Immature natural killer cell (primary cell): ENCODE results near the gene ZNF512B. TPM values are rescaled to one million over a fixed set of nuclear protein-coding genes. Genes with fewer than 3 reads are reported as not detected.
A peak's percentile ranks its signal among the peaks of the same experiment; 100 is the strongest.
"Not testable (repeated sequence)": the region's sequence is repeated elsewhere in the genome, so short reads cannot be mapped to it uniquely, and the experiment has no call there.

Experiments
- DNase-seq, 3 donors: peaks; one replicate each; pipeline ENCODE4 v3.0.0; 2022; ENCODE audit warnings: mixed read lengths in 1 of 3
- H3K27ac Mint-ChIP-seq, 6 donors: one replicate each; pipeline ENCODE4 v1.8.0; 2020; ENCODE audit warnings: mixed read lengths in 6 of 6, mild to moderate bottlenecking in 5 of 6, inconsistent platforms in 4 of 6, moderate library complexity in 3 of 6
- H3K27me3 Mint-ChIP-seq, 3 donors: one replicate each; pipeline ENCODE4 v1.8.0; 2020 to 2021; ENCODE audit warnings: low read depth in 3 of 3, mild to moderate bottlenecking in 3 of 3, mixed read lengths in 3 of 3, moderate library complexity in 3 of 3, inconsistent platforms in 1 of 3
- H3K36me3 Mint-ChIP-seq, 3 donors: one replicate each; pipeline ENCODE4 v1.8.0; 2020; ENCODE audit warnings: mixed read lengths in 3 of 3, inconsistent platforms in 2 of 3, mild to moderate bottlenecking in 2 of 3
- H3K4me1 Mint-ChIP-seq, 2 donors: one replicate each; pipeline ENCODE4 v1.8.0; 2020; ENCODE audit warnings: inconsistent platforms in 2 of 2, mild to moderate bottlenecking in 2 of 2, mixed read lengths in 2 of 2, moderate library complexity in 1 of 2
- H3K4me3 Mint-ChIP-seq, 5 donors: one replicate each; pipeline ENCODE4 v1.8.0; 2020; ENCODE audit warnings: mild to moderate bottlenecking in 5 of 5, mixed read lengths in 5 of 5, inconsistent platforms in 3 of 5, moderate library complexity in 3 of 5
- H3K9me3 Mint-ChIP-seq, 6 donors: one replicate each; pipeline ENCODE4 v1.8.0; 2020; ENCODE audit warnings: mild to moderate bottlenecking in 6 of 6, mixed read lengths in 6 of 6, inconsistent platforms in 4 of 6, moderate library complexity in 3 of 6
- polyA plus RNA-seq, 3 donors: library from polyadenylated mRNA; unstranded; fragments of 300-500 nt; fragmentation: Illumina TruSeq; gene quantifications; one replicate each; pipeline ENCODE4 v1.2.3, GENCODE V29; 2021

The ZNF512B gene
- polyA plus RNA-seq, 3 donors from 2014 or later, result 0.36 to 0.63 TPM; not detected in 1

DNA sequence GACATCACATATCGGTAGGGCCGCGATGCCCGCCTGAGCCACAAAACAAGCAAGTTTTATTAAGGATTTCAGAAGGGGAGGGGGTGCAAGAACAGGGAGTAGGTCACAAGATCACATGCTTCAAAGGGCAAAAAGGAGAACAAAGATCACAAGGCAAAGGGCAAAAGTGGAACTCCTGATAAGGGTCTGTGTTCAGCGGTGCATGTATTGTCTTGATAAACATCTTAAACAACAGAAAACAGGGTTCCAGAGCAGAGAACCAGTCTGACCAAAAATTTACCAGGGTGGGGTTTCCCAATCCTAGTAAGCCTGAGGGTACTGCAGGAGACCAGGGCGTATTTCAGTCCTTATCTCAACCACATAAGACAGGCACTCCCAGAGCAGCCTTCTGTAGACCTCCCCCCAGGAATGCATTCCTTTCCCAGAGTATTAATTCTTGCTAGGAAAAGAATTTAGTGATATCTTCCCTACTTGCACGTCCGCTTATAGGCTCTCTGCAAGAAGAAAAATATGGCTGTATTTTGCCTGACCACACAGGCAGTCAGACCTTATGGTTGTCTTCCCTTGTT, 53.3 kb downstream of the ZNF512B start:
- Mint-ChIP-seq H3K4me1 (peaks cover 19 to 27% of the 10 kb centered on the region in 2 donors), H3K36me3 (peaks cover 8 to 15% (median 10%) of the 10 kb centered on the region in 3 donors), H3K27ac (peak overlapping the region in 1 of 6 donors; percentile 51)
- not testable (repeated sequence) for DNase-seq, H3K27me3 Mint-ChIP-seq, H3K4me3 Mint-ChIP-seq, H3K9me3 Mint-ChIP-seq

DNA sequence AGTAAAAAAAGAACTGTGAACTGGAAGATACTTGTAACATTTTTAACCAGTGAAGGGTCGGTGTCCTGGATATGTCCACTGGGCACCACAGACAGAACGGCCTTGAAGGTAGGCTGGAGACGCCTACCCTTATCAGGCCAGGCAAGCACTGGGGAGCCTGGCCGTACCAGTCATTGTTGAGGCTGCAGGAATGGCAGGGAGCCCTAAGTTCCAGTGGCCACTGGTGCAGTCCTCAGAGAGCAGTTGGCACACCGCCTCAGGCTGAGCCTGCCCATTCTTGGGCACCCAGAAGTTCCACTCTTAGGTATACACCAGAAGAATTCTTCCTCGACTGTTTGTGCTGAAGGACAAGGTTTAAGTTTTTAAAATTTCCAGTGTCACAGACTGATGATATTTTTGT, 54.3 kb downstream of the ZNF512B start:
- Mint-ChIP-seq H3K36me3 (peaks cover 8 to 15% (median 10%) of the 10 kb centered on the region in 3 donors), H3K4me3 (no peak overlapping the region), H3K27ac (no peak overlapping the region), H3K9me3 (peaks cover 0 to 5% (median 1%) of the 10 kb centered on the region in 6 donors), H3K27me3 (peaks cover 0 to 5% (median 3%) of the 10 kb centered on the region in 3 donors), H3K4me1 (peaks cover 28 to 34% of the 10 kb centered on the region in 2 donors)
- no peak for DNase-seq

DNA sequence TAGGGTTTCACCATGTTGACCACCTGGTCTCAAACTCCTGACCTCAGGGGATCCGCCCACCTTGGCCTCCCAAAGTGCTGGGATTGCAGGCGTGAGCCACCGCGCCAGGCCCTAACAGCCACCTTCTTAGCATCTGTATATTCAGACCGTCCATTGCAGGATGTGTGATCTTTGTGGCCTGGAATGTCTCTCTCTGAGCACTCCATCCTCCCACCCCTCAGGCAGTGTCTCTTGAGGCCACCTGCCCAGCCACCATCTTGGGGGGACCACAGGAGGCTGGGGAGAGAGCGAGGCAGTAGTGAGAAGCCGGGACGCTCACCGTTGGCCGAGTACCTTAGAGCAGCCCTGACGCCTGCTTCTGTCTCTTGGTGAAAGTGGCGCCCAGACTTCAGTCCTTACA, 56.0 kb downstream of the ZNF512B start:
- Mint-ChIP-seq H3K9me3 (peaks cover 0 to 5% (median 1%) of the 10 kb centered on the region in 6 donors), H3K4me3 (no peak overlapping the region), H3K4me1 (peaks cover 37 to 43% of the 10 kb centered on the region in 2 donors), H3K27me3 (peaks cover 0 to 5% (median 3%) of the 10 kb centered on the region in 3 donors), H3K36me3 (peaks cover 8 to 15% (median 10%) of the 10 kb centered on the region in 3 donors), H3K27ac (no peak overlapping the region)
- DNase-seq, result no peak

DNA sequence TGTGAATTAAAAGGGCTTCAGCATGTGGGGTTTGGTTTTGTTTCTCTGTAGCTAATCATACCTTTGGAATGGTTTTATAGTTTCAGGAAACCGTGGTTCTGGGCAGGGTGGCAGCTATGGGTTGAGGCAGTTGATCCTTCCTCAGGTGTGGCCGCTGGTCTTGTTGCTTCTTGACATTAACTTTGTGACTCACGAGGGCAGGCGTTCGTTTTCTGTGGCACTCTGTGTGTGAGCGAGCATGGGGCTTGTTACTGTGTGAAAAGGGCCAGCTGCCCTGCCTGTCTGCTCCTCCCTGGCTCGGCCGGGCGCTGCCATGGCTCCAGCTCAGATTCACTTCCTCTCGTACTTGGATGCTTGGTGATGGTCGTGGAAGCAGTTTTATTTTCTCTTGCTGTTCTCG, 58.6 kb downstream of the ZNF512B start:
- peaks cover 41 to 45% of the 10 kb centered on the region in 2 donors for H3K4me1 Mint-ChIP-seq
- peak overlapping the region; percentile 45 to 78 (median 67) for H3K27ac Mint-ChIP-seq

DNA sequence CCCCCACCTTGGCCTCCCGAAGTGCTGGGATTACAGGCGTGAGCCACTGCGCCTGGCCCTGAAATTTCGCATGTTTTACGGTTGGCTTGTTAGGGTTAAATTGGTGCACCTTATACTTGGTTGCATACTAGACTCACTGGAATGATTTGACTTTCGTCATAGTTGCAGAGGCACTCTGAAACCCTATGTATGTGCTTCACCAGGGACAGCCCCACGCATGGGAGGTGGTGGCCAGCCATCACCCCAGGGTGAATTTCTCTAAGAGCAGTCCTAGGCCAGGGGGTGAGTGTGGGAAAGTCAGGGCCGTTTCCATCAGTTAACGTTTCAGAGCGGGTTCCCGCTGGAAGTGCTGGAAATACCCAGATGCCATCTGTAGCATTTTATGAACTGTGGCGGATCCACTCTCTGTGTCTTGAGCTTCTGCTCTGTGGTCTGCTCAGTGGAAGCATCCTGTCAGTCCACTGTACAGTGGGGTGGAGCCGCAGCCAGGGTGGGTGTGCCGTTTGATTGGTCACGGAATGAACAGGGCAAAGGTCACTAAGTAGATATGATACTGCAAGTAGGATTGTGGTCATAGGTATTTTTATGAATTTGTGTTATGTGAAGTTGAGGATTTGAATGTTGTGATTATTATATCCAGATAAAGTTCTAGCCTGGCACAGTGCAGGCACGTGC, 61.6 kb downstream of the ZNF512B start:
- Mint-ChIP-seq H3K27ac (peak overlapping the region in 5 of 6 donors; percentile 34 to 79 (median 67)), H3K9me3 (no peaks in the 10 kb centered on the region), H3K27me3 (peaks cover 0 to 3% (median 2%) of the 10 kb centered on the region in 3 donors), H3K4me1 (peaks cover 57 to 59% of the 10 kb centered on the region in 2 donors), H3K36me3 (no peaks in the 10 kb centered on the region), H3K4me3 (no peak overlapping the region)
- DNase-seq, result no peak

More for the DNA sequence above, 58.6 kb downstream of the ZNF512B start:
- Mint-ChIP-seq H3K9me3 (peaks cover 0 to 2% (median under 1%) of the 10 kb centered on the region in 6 donors), H3K36me3 (peaks cover 1 to 7% (median 7%) of the 10 kb centered on the region in 3 donors), H3K27me3 (peaks cover 0 to 3% (median 3%) of the 10 kb centered on the region in 3 donors), H3K4me3 (peak overlapping the region in 2 of 5 donors; percentile 14 to 16)
- no peak for DNase-seq

Other genes with a start within 250 kb of the ZNF512B start
- gene LIME1, start 233.3 kb downstream of the ZNF512B start, polyA plus RNA-seq, result 100 to 1,000 TPM; 177 to 227 (median 180) TPM
- 1 to 10 TPM; 1.5 to 3.6 (median 3.2) TPM for gene SLC2A4RG, start 230.2 kb downstream of the ZNF512B start, polyA plus RNA-seq
- under 1 TPM; 0.16 to 0.32 (median 0.32) TPM for gene ZBTB46, start 138.7 kb downstream of the ZNF512B start, polyA plus RNA-seq
- gene ABHD16B, start 108.4 kb downstream of the ZNF512B start, polyA plus RNA-seq, result under 1 TPM in 1 of 3 donors, not detected in 2; 0.34 TPM
- gene TPD52L2, start 104.7 kb downstream of the ZNF512B start, polyA plus RNA-seq, result 10 to 100 TPM; 67.5 to 90.8 (median 79.3) TPM
- gene DNAJC5, start 74.8 kb downstream of the ZNF512B start, polyA plus RNA-seq, result 1 to 10 TPM; 1.4 to 8.2 (median 2.9) TPM
- 10 to 100 TPM; 19.3 to 35.5 (median 30.8) TPM for gene UCKL1, start 13.5 kb downstream of the ZNF512B start, polyA plus RNA-seq
- gene SAMD10, start 9.7 kb upstream of the ZNF512B start, polyA plus RNA-seq, result 10 to 100 TPM in 1 of 3 donors, 1 to 10 TPM in 2; 6.5 to 13.2 (median 8.5) TPM
- 10 to 100 TPM; 52.6 to 94.4 (median 63.1) TPM for gene PRPF6, start 11.2 kb upstream of the ZNF512B start, polyA plus RNA-seq
- not detected for gene C20orf204, start 66.3 kb upstream of the ZNF512B start, polyA plus RNA-seq
- not detected for gene SOX18, start 79.7 kb upstream of the ZNF512B start, polyA plus RNA-seq
- 10 to 100 TPM; 18.9 to 26.6 (median 24.1) TPM for gene TCEA2, start 93.3 kb upstream of the ZNF512B start, polyA plus RNA-seq
- gene RGS19, start 109.6 kb upstream of the ZNF512B start, polyA plus RNA-seq, result 100 to 1,000 TPM; 124 to 171 (median 132) TPM
- gene OPRL1, start 110.2 kb upstream of the ZNF512B start, polyA plus RNA-seq, result 1 to 10 TPM in 1 of 3 donors, under 1 TPM in 2; 0.48 to 1.3 (median 0.73) TPM
- not detected for gene LKAAEAR1, start 114.5 kb upstream of the ZNF512B start, polyA plus RNA-seq
- not detected for gene NPBWR2, start 137.6 kb upstream of the ZNF512B start, polyA plus RNA-seq
- gene MYT1, start 194.5 kb upstream of the ZNF512B start, polyA plus RNA-seq, result not detected